Stimulated activated CD4-positive, alpha-beta T cell treated with anti-CD3 and anti-CD28 coated beads, Interleukin-1b, Interleukin-23, amount 100 ng/mL, for 4 hours (primary cell): Measurements from ENCODE around the gene FOXP1.
"Not testable (repeated sequence)": the region's sequence is repeated elsewhere in the genome, so short reads cannot be mapped to it uniquely, and the experiment has no call there.

Source experiments
- DNase-seq, 2 donors: peaks; one replicate each; pipeline ENCODE4 v3.0.0-alpha.2; 2020; ENCODE audit warnings: low read depth in 2 of 2

The FOXP1 gene

DNA sequence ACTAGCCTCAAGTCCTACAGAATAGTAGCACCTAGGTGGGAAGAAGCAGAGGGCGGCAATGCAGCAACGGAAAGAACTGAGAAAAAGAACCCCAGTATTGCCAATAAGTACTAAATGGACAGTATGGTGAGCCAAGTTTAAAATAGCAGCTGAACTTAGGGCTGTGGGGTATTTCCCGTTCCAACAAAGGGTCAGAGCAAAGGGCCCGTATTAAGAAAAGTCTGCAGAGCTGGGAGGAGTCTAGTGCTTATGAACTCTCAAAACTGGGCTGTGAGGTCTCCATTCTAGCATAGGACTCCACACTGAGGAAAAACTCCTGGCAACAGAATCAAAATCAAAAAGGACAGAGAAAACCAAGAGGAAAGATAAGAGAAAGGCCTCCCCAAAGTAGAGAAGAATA is 250.7 kb downstream of the FOXP1 start:
- DNase-seq: no peak

DNA sequence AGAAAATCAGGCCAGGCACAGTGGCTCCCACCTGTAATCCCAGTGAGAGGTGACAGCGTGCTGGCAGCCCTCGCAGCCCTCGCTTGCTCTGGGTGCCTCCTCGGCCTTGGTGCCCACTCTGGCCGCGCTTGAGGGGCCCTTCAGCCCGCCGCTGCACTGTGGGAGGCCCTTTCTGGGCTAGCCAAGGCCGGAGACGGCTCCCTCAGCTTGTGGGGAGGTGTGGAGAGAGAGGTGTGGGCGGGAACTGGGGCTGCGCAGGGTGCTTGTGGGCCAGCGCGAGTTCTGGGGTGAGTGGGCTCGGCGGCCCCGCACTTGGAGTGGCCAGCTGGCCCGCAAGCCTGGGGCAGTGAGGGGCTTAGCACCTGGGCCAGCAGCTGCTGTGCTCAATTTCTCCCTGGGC is 252.6 kb downstream of the FOXP1 start:
- no peak for DNase-seq

DNA sequence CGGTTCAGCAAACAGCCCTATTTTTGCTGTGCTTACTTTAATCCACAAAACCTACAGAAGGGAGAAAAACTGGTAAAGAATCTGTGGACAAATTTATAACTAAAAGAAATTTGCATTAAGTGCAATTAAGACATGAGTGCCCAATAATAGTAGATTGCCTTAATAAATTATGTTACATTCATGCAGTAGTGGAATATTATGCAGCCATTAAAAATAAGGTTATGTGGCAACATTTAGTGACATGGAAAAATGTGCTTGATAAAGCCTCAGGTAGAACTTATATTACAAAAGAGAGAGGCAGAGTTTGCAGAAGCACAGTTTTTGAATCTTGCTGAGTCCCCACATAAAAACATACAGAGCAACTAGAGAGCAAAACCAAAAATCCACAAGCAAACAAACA is 253.0 kb downstream of the FOXP1 start:
- no peak for DNase-seq

- no peak for DNase-seq
Measured at GRCh38 chr3:71329817-71330216, 253.7 kb downstream of the FOXP1 start.

DNA sequence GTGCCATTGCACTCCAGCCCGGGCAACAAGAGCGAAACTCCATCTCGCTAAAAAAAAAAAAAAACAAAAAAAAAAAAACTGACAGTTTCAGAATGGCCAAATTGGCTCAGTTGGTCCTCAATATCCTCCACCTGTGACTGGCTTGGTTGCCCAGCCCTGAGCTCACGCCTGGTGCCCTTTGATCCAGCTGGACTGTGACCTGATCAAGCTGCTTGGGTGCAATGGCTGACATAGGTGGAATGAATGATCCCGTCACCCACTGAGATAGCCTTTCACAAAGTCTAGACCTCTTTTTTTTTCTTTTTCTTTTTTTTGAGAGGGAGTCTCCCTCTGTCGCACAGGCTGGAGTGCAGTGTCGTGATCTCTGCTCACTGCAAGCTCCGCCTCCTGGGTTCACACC is 254.6 kb downstream of the FOXP1 start:
- DNase-seq: no peak

DNA sequence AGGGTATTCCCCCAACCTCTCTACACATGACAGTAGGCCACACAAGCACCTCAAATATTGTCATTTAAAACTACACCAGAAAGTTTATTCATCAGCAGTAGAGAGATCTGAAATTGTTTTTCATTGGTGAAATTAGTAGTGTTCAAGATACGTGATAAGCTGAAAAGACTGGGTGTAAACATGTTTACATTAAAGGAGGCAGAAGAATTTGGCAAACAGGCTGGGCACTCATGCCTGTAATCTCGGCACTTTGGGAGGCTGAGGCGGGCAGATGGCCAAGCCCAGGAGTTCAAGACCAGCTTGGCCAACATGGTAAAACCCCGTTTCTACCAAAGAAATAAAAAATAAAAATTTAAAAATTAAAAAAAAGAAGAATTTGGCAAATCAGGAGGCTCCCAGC is 255.6 kb downstream of the FOXP1 start:
- DNase-seq: no peak

- no peak for DNase-seq
Measured at GRCh38 chr3:71325715-71326114, 257.8 kb downstream of the FOXP1 start.

DNA sequence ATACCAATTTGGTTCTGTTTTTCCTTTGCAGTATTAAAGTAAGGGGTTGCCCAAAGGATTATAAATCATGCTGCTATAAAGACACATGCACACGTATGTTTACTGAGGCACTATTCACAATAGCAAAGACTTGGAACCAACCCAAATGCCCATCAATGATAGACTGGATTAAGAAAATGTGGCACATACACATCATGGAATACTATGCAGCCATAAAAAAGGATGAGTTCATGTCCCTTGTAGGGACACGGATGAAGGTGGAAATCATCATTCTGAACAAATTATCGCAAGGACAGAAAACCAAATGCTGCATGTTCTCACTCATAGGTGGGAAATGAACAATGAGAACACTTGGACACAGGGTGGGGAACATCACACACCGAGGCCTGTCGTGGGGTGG is 259.3 kb downstream of the FOXP1 start:
- DNase-seq: not testable (repeated sequence)

GRCh38 chr3:71323558-71323957 is 260.0 kb downstream of the FOXP1 start:
- no peak for DNase-seq

DNA sequence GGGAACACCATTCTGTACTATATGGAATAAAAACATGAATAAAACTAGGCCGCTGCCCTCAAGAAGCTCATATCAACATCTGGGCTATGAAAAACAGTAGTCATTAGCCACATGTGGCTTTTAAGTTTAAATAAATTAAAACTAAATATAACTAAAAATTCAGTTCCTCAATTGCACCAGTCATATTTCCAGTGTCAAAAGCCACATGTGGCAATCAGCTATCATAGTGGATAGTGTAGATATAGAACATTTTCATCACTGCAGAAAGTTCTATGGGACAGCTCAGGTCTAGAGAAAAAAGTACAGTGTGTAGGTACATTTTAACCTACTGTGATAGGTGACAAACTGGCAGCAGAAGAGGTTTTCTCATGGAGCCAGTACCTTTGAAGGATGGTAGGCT is 261.4 kb downstream of the FOXP1 start:
- no peak for DNase-seq

DNA sequence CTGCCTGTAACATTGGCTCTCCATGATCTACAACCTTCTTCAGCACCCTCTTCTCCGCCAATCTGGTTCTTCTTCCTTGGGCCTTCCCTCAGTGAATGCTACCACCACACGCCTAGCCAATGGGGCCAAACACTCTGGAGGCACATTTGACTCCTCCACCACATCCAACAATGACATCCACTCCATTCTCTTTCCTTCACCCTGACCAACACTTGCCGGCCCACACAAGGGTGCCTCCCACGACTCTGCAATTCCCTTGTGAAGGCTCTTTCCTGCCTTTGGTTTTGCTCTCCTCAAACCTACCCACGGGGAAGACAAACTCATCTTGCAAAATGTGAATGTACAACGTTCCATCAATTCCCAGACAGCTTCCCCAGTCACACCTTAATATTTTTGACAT is 263.8 kb downstream of the FOXP1 start:
- DNase-seq: no peak

GRCh38 chr3:71318458-71318827 is 265.1 kb downstream of the FOXP1 start:
- no peak for DNase-seq

DNA sequence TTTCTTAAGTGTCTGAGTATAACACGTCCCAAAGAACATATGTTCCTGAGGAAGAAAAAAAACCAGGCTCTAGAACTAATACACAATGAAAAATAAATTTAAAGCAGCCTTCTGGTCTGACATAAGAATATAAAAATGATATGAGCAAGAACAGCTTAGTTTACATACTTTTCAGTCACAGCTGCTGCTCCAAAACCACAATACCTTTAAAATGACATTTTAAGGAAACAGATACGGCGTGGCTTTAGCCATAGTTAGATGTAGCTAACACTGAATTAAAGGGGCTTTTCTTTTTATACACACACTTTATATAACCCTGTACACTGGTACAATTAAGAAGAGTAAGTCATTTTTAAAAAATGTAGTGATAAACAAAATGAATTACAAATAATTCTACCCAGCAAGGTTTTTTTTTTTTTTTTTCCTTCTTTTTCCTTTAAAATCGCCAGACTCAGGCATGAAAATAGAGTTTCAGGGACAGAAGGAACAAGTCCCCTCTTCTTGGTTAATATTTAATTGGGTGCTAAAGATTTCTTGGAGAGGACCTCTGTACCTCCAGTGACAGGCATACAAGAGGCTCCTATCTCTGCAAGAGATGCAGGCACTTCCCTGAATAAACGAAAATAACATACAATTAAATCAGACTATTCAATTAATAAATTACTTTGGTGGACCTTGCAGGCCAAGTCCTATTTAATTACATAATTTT is 265.6 kb downstream of the FOXP1 start:
- no peak for DNase-seq

GRCh38 chr3:71317140-71317539 is 266.4 kb downstream of the FOXP1 start:
- no peak for DNase-seq

- DNase-seq: no peak
Measured at GRCh38 chr3:71316066-71316777, 267.3 kb downstream of the FOXP1 start.

- DNase-seq: no peak
Measured at GRCh38 chr3:71315431-71315830, 268.1 kb downstream of the FOXP1 start.

DNA sequence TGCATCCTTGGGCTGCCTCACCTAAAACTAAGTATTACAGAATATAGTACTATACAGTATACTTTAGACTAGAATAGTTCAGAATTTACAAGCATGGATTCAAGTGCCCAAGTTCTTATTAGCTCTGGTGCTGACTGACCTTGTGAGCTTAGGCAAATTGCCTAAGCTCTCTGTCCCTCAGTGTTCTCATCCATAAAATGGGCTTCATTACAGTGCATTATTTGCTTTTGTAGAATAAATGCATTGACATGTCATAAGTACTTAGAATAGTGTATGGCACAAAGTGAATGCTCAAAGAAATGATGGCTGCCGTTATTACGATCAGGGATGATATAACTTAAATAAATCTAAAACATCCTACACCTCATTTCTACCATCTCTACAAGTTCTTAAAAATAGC is 269.7 kb downstream of the FOXP1 start:
- DNase-seq: no peak

DNA sequence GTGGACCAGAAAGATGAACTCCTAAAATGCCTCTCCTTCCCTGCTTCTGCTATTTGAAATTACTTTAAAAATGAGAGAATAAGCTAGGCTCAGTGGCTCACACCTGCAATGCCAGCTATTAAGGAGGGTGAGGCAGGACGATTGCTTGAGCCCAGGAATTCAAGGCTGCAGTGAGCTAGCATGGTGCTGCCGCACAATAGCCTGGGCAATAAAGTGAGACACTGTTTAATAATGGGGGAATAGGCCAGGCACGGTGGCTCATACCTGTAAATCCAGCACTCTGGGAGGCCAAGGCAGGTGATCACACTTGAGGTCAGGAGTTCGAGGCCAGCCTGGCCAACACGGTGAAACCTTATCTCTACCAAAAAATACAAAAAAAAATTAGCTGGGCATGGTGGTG is 271.1 kb downstream of the FOXP1 start:
- DNase-seq: no peak

DNA sequence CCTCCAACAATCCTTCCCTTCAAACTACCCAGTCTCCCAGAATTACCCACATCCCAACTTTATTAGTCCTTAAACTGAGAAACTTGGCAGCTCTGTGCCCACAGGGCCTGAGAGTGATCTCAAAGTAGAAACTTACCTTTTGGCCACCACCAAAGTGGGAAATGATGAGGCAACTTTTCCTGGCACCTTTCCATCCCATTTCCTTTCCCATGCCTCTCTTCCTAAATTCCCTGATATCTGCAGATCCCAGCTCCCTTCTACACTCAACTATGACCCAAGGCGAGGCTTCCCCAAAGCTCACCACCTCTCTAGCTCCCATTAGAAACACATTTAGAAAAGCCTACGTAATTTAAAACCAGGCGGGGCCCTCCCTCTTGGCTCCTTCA is 271.9 kb downstream of the FOXP1 start:
- DNase-seq: no peak

GRCh38 chr3:71310980-71311660 is 272.4 kb downstream of the FOXP1 start:
- DNase-seq: no peak

GRCh38 chr3:71310359-71310979 is 273.1 kb downstream of the FOXP1 start:
- DNase-seq: no peak

GRCh38 chr3:71309886-71310285 is 273.6 kb downstream of the FOXP1 start:
- no peak for DNase-seq

DNA sequence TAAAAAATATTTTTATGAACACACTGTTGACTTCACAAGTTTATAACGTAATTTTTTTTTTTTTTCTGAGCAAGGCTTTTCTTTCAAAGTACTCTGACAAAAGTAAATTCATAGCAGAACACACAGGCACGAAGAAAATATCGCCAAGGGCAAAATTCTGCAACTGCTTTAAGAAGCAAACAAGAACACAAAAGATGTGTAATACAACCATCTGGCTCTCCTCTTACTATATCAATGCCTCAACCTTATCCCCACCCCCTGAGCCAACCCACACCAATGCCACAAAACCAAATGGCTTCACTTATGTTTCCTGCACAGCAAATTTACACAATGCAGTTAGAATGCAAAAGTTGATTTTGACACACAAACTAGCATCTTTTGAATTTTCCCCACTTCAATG is 274.2 kb downstream of the FOXP1 start:
- DNase-seq: no peak
